OCI-LY7 (cell line): ENCODE data around the gene PRKAG2. TPM values are rescaled to one million over a fixed set of nuclear protein-coding genes. Genes with fewer than 3 reads are reported as not detected.

Experiments used
- BruUV-seq: library from RNA; stranded (reverse); fragments of 400-500 nt; replicated peaks from 2 replicates; lab custom pipeline; 2021; lab: Mats Ljungman, UMichigan
- CTCF ChIA-PET: fragments of 300-600 bp; sonication (Branson Sonifier 250); formaldehyde crosslinking; loops from one replicate; lab custom pipeline; 2022; ENCODE audit warnings: antibody characterized with exemption; ENCODE audit not compliant: unreplicated experiment; lab: Charles Lee
- POLR2A ChIA-PET: fragments of 300-600 bp; sonication (Branson Sonifier 250); formaldehyde crosslinking; loops from one replicate; lab custom pipeline; 2022; ENCODE audit warnings: antibody characterized with exemption; lab: Charles Lee
- DNase-seq: peaks from one replicate; pipeline ENCODE4 v3.0.0-alpha.2; 2015; ENCODE audit warnings: low spot score
- H2AFZ ChIP-seq: fragments of 200-600 bp; sonication (generic), shearing (Covaris generic); 2 replicates; pipeline ENCODE4 v1.6.1; 2014; ENCODE audit warnings: mild to moderate bottlenecking, antibody characterized with exemption, low read length, moderate library complexity
- H3K27ac ChIP-seq: fragments of 200-600 bp; sonication (generic); 2 replicates; pipeline ENCODE4 v1.5.1; 2014; ENCODE audit warnings: mixed run types, low read depth, mild to moderate bottlenecking, moderate library complexity, low read length, inconsistent platforms; ENCODE audit not compliant: poor library complexity, severe bottlenecking
- H3K36me3 ChIP-seq: fragments of 200-600 bp; sonication (generic); 2 replicates; pipeline ENCODE4 v1.6.1; 2014; ENCODE audit warnings: mild to moderate bottlenecking, antibody characterized with exemption, low read length, moderate library complexity, mixed read lengths; ENCODE audit not compliant: insufficient read depth
- H3K4me1 ChIP-seq: fragments of 200-600 bp; sonication (generic); 2 replicates; pipeline ENCODE4 v1.5.1; 2014; ENCODE audit warnings: mild to moderate bottlenecking, low read length; ENCODE audit not compliant: insufficient read depth, poor library complexity, severe bottlenecking
- H3K4me2 ChIP-seq: fragments of 200-600 bp; sonication (generic); 2 replicates; pipeline ENCODE4 v1.6.1; 2014; ENCODE audit warnings: mild to moderate bottlenecking, low read length
- H3K4me3 ChIP-seq: fragments of 200-600 bp; sonication (generic); 2 replicates; pipeline ENCODE4 v1.5.1; 2014; ENCODE audit warnings: mild to moderate bottlenecking, low read depth, low read length; ENCODE audit not compliant: poor library complexity, severe bottlenecking
- H3K79me2 ChIP-seq: fragments of 200-600 bp; sonication (generic); 2 replicates; pipeline ENCODE4 v1.6.1; 2016; ENCODE audit warnings: low read depth, mild to moderate bottlenecking, low read length, moderate library complexity, mixed read lengths; ENCODE audit not compliant: insufficient read depth
- H3K9me2 ChIP-seq: fragments of 200-600 bp; sonication (generic); 2 replicates; pipeline ENCODE4 v1.6.1; 2016; ENCODE audit warnings: mild to moderate bottlenecking, low read length, mixed read lengths; ENCODE audit not compliant: insufficient read depth
- H3K9me3 ChIP-seq: fragments of 200-600 bp; sonication (generic); 2 replicates; pipeline ENCODE4 v1.6.1; 2014; ENCODE audit warnings: mild to moderate bottlenecking, mixed run types, low read length, mixed read lengths
- H4K20me1 ChIP-seq: fragments of 200-600 bp; sonication (generic); 2 replicates; pipeline ENCODE4 v1.6.1; 2014; ENCODE audit warnings: mild to moderate bottlenecking, antibody characterized with exemption, low read length, moderate library complexity, mixed read lengths; ENCODE audit not compliant: insufficient read depth
- CTCF ChIP-seq: fragments of 200-600 bp; sonication (generic); conservative IDR thresholded peaks from 2 replicates; pipeline ENCODE4 v1.5.1; 2014; ENCODE audit warnings: mild to moderate bottlenecking, antibody characterized with exemption, low read length, moderate library complexity, mixed read lengths
- EZH2phosphoT487 ChIP-seq: fragments of 200-600 bp; sonication (generic); IDR thresholded peaks from 2 replicates; pipeline ENCODE4 v1.6.1; 2018; ENCODE audit warnings: low read depth, borderline replicate concordance, mild to moderate bottlenecking, mixed run types, antibody characterized with exemption, low read length, moderate library complexity, mixed read lengths
- intact Hi-C: fragments of 100-400 bp; cut with micrococcal nuclease; formaldehyde crosslinking; loops from one replicate; pipeline ENCODE4 v1.10.0; 2022; ENCODE audit not compliant: unreplicated experiment
- total RNA-seq, 2 experiments: library from RNA; depleted of rRNA in 1 of 2; stranded (reverse); fragments of >200 nt in 1 of 2; shearing (Covaris generic) in 1 of 2; gene quantifications; 2 replicates each; pipeline ENCODE4 v1.2.3, GENCODE V29; 2014 to 2022

The PRKAG2 gene
- total RNA-seq, 2 experiments from 2014 or later, result 1.2 to 5.1 TPM

- POLR2A ChIA-PET, result no interaction called here
- no peak overlapping the region for H3K4me3 ChIP-seq
- no peaks in the 10 kb centered on the region for H3K79me2 ChIP-seq
- no peaks in the 10 kb centered on the region for H3K4me1 ChIP-seq
- no peak for DNase-seq
- no peak for TF ChIP-seq CTCF
- no peak for TF ChIP-seq EZH2phosphoT487
- no peaks in the 10 kb centered on the region; the same call in 1 of the 2 replicates for H4K20me1 ChIP-seq
- intact Hi-C loops, result loop anchor here (10.0 kb wide), 1 partner anchor 183 kb away; no protein-coding TSS in a partner anchor
- BruUV-seq, result no TSS peak
- no peaks in the 10 kb centered on the region for H3K9me3 ChIP-seq
- no peak overlapping the region for H2AFZ ChIP-seq
- no peaks in the 10 kb centered on the region for H3K9me2 ChIP-seq
- no peak overlapping the region for H3K4me2 ChIP-seq
- no peak overlapping the region for H3K27ac ChIP-seq
- CTCF ChIA-PET, result no interaction called here
- H3K36me3 ChIP-seq, result no peaks in the 10 kb centered on the region
Observed at GRCh38 chr7:151571471-151571870, 305.4 kb downstream of the PRKAG2 start.

GRCh38 chr7:151570366-151570915 lies 306.5 kb downstream of the PRKAG2 start:
- Histone ChIP-seq H3K36me3 (no peaks in the 10 kb centered on the region), H3K4me1 (no peaks in the 10 kb centered on the region), H2AFZ (no peak overlapping the region), H3K9me3 (no peaks in the 10 kb centered on the region), H3K79me2 (no peaks in the 10 kb centered on the region), H3K9me2 (no peaks in the 10 kb centered on the region), H4K20me1 (no peaks in the 10 kb centered on the region; the same call in 1 of the 2 replicates), H3K4me3 (no peak overlapping the region), H3K27ac (no peak overlapping the region), H3K4me2 (no peak overlapping the region)
- DNase-seq, result peak; percentile 8
- BruUV-seq, result no TSS peak
- CTCF ChIA-PET, result no interaction called here
- intact Hi-C loops, result loop anchor here (10.0 kb wide), 1 partner anchor 184 kb away; no protein-coding TSS in a partner anchor
- POLR2A ChIA-PET, result interaction anchor here (0.9 kb wide), 1 partner anchor 9 kb away, joined by 3 read pairs; no protein-coding TSS in a partner anchor
- TF ChIP-seq EZH2phosphoT487 (no peak), CTCF (peak; percentile 75)
